HG02571 (cell line): ENCODE data around the gene DBN1.
A peak's percentile ranks its signal among the peaks of the same experiment; 100 is the strongest.

ENCODE experiments used
- ATAC-seq: cut with Tn5 transposase; IDR thresholded peaks from one replicate; pipeline ENCODE4 v1.9.1; 2021; ENCODE audit warnings: mild to moderate bottlenecking, moderate library complexity; ENCODE audit not compliant: unreplicated experiment

The DBN1 gene

GRCh38 chr5:177505075-177505474 lies 31.6 kb upstream of the DBN1 start:
- no peak for ATAC-seq

GRCh38 chr5:177504086-177505056 lies 30.9 kb upstream of the DBN1 start:
- ATAC-seq = no peak

GRCh38 chr5:177503351-177504085 lies 30.1 kb upstream of the DBN1 start:
- no peak for ATAC-seq

GRCh38 chr5:177502886-177503285 lies 29.5 kb upstream of the DBN1 start:
- no peak for ATAC-seq

GRCh38 chr5:177501874-177502678 lies 28.6 kb upstream of the DBN1 start:
- ATAC-seq = no peak

GRCh38 chr5:177500685-177501522 lies 27.5 kb upstream of the DBN1 start:
- no peak for ATAC-seq

GRCh38 chr5:177499842-177500241 lies 26.4 kb upstream of the DBN1 start:
- no peak for ATAC-seq

GRCh38 chr5:177498013-177498787 lies 24.8 kb upstream of the DBN1 start:
- no peak for ATAC-seq

GRCh38 chr5:177497292-177498012 lies 24.0 kb upstream of the DBN1 start, which contains the start of gene PDLIM7:
TSS of gene PDLIM7 (minus strand) at chr5:177497604. CDS start at chr5:177496512, 1,092 bp downstream.
- peak; percentile 78 for ATAC-seq

- no peak for ATAC-seq
Observed at GRCh38 chr5:177496727-177497291, 23.4 kb upstream of the DBN1 start.

- ATAC-seq = no peak
Observed at GRCh38 chr5:177496070-177496726, 22.8 kb upstream of the DBN1 start.

GRCh38 chr5:177495243-177496060 lies 22.0 kb upstream of the DBN1 start:
- no peak for ATAC-seq

- no peak for ATAC-seq
Observed at GRCh38 chr5:177494346-177495195, 21.1 kb upstream of the DBN1 start.

GRCh38 chr5:177493795-177494345 lies 20.4 kb upstream of the DBN1 start:
- ATAC-seq = no peak

- no peak for ATAC-seq
Observed at GRCh38 chr5:177492841-177493240, 19.4 kb upstream of the DBN1 start.
